GM12878 (cell line): ENCODE results near the gene DARS1. TPM values are rescaled to one million over a fixed set of nuclear protein-coding genes. Genes with fewer than 3 reads are reported as not detected.

Source experiments
- ATF2 ChIP-seq: IDR thresholded peaks from 2 replicates; pipeline ENCODE4 v1.6.1; 2012; ENCODE audit warnings: low read length, inconsistent platforms
- BACH1 ChIP-seq: fragments of 450-650 bp; IDR thresholded peaks from 2 replicates; pipeline ENCODE4 v1.6.1; 2017; ENCODE audit warnings: mild to moderate bottlenecking, borderline replicate concordance
- CHD1 ChIP-seq: IDR thresholded peaks from 2 replicates; pipeline ENCODE4 v1.6.1; 2012; ENCODE audit warnings: low read depth, low read length, improper control_type of control experiment
- CHD2 ChIP-seq: IDR thresholded peaks from 2 replicates; pipeline ENCODE4 v1.6.1; 2011; ENCODE audit warnings: low read depth, low read length, improper control_type of control experiment, borderline replicate concordance
- CHD4 ChIP-seq: fragments of 200-600 bp; sonication (generic); IDR thresholded peaks from 2 replicates; pipeline ENCODE4 v1.6.1; 2016; ENCODE audit warnings: mild to moderate bottlenecking
- CREB1 ChIP-seq: IDR thresholded peaks from 2 replicates; pipeline ENCODE4 v1.6.1; 2012; ENCODE audit warnings: low read depth, mild to moderate bottlenecking, inconsistent platforms
- DPF2 ChIP-seq: fragments of 450-650 bp; IDR thresholded peaks from 2 replicates; pipeline ENCODE4 v1.6.1; 2017; ENCODE audit warnings: mild to moderate bottlenecking
- EP300 ChIP-seq, 2 experiments: fragments of 150-350 bp in 1 of 2; IDR thresholded peaks; 2 replicates each; pipeline ENCODE4 v1.6.1; 2011 to 2012; ENCODE audit warnings: low read depth in 2 of 2, low read length in 2 of 2, borderline replicate concordance in 1 of 2, improper control_type of control experiment in 1 of 2, inconsistent platforms in 1 of 2; ENCODE audit not compliant: control insufficient read depth in 1 of 2
- ESRRA ChIP-seq: IDR thresholded peaks from 2 replicates; pipeline ENCODE4 v1.6.1; 2012; ENCODE audit warnings: mild to moderate bottlenecking, low read length, improper control_type of control experiment
- ETV6 ChIP-seq, 2 experiments: fragments of 450-650 bp in 1 of 2; IDR thresholded peaks in 1 of 2; conservative IDR thresholded peaks in 1 of 2; 2 replicates each; pipeline ENCODE4 v1.6.1; 2014; ENCODE audit warnings: antibody characterized with exemption in 1 of 2, borderline replicate concordance in 1 of 2, low read depth in 1 of 2, mild to moderate bottlenecking in 1 of 2, moderate library complexity in 1 of 2
- FOXM1 ChIP-seq: IDR thresholded peaks from 2 replicates; pipeline ENCODE4 v1.6.1; 2012; ENCODE audit warnings: low read depth, mild to moderate bottlenecking, inconsistent platforms, low read length, moderate library complexity
- IRF4 ChIP-seq: IDR thresholded peaks from 2 replicates; pipeline ENCODE4 v1.6.1; 2011; ENCODE audit warnings: low read depth, low read length
- JUND ChIP-seq: IDR thresholded peaks from 2 replicates; pipeline ENCODE4 v1.6.1; 2012; ENCODE audit warnings: low read depth, mild to moderate bottlenecking, low read length, improper control_type of control experiment, moderate library complexity
- KLF5 ChIP-seq: fragments of 450-650 bp; IDR thresholded peaks from 2 replicates; pipeline ENCODE4 v1.6.1; 2014; ENCODE audit warnings: mild to moderate bottlenecking; ENCODE audit not compliant: partially characterized antibody
- MAX ChIP-seq: IDR thresholded peaks from 2 replicates; pipeline ENCODE4 v1.6.1; 2012; ENCODE audit warnings: low read depth, low read length, improper control_type of control experiment
- MLLT1 ChIP-seq: fragments of 450-650 bp; IDR thresholded peaks from 2 replicates; pipeline ENCODE4 v1.6.1; 2016; ENCODE audit warnings: mild to moderate bottlenecking
- MTA3 ChIP-seq: IDR thresholded peaks from 2 replicates; pipeline ENCODE4 v1.6.1; 2012; ENCODE audit warnings: low read length, inconsistent platforms, borderline replicate concordance
- PRDM15 ChIP-seq: fragments of 450-650 bp; formaldehyde crosslinking; IDR thresholded peaks from 2 replicates; pipeline ENCODE4 v1.4.0; 2020; ENCODE audit warnings: mild to moderate bottlenecking, moderate library complexity
- RAD51 ChIP-seq: fragments of 450-650 bp; IDR thresholded peaks from 2 replicates; pipeline ENCODE4 v1.6.1; 2016; ENCODE audit warnings: moderate library complexity, mild to moderate bottlenecking, inconsistent platforms
- RFX5 ChIP-seq: IDR thresholded peaks from 2 replicates; pipeline ENCODE4 v1.6.1; 2011; ENCODE audit warnings: low read depth, low read length, improper control_type of control experiment
- SP1 ChIP-seq: IDR thresholded peaks from one replicate; pipeline ENCODE4 v1.6.1; 2011; ENCODE audit warnings: low read depth, low read length
- TARDBP ChIP-seq: IDR thresholded peaks from 2 replicates; pipeline ENCODE4 v1.6.1; 2016; ENCODE audit warnings: borderline replicate concordance
- TCF12 ChIP-seq: IDR thresholded peaks from 2 replicates; pipeline ENCODE4 v1.6.1; 2011; ENCODE audit warnings: low read depth, mild to moderate bottlenecking, low read length
- WRNIP1 ChIP-seq: IDR thresholded peaks from 2 replicates; pipeline ENCODE4 v1.6.1; 2011; ENCODE audit warnings: low read depth, low read length, improper control_type of control experiment, borderline replicate concordance
- ZNF207 ChIP-seq: fragments of 450-650 bp; IDR thresholded peaks from 2 replicates; pipeline ENCODE4 v1.6.1; 2014; ENCODE audit warnings: antibody characterized with exemption, mild to moderate bottlenecking, borderline replicate concordance
- polyA plus RNA-seq, 11 experiments: library from polyadenylated mRNA; depleted of rRNA in 4 of 11; unstranded in 6 of 11; stranded (reverse) in 5 of 11; fragments of >200 nt; fragmentation: Nextera tagmentation in 4 of 11; fragmentation: Illumina TruSeq in 1 of 11; extraction: Ambion mirVana in 4 of 11; extraction: Trizol in 1 of 11; gene quantifications; 1 replicate in 1 of 11; 2 replicates in 10 of 11; pipeline versions ENCODE4 v1.2.1 to v1.2.3, GENCODE V29; 2011 to 2016; ENCODE audit warnings: inconsistent platforms in 2 of 11, missing spikeins in 2 of 11, low read depth in 1 of 11
- total RNA-seq, 4 experiments: library from RNA; depleted of rRNA in 3 of 4; stranded (reverse); fragments of >200 nt in 3 of 4; fragmentation: Illumina TruSeq in 1 of 4; extraction: Trizol in 1 of 4; gene quantifications; 2 replicates each; pipeline versions ENCODE4 v1.2.1 to v1.2.3, GENCODE V29; 2013 to 2021

Gene DARS1
- total and polyA plus RNA-seq, 10 of the 15 experiments (the other 5 are each of a cell fraction or from before 2014, with no cell fraction given), result 91.0 to 387 (median 137) TPM

GRCh38 chr2:135875491-135876065 lies 109.8 kb downstream of the DARS1 start (continued):
- TF ChIP-seq ATF2, result no peak
- TF ChIP-seq ETV6 (conservative IDR thresholded peaks at IDR 0.05 in 1 of 2, IDR thresholded peaks at IDR 0.05 in 1 of 2; ENCODE audit: borderline replicate concordance in 1 of 2, low read depth in 1 of 2), result no peak
- no peak for TF ChIP-seq RFX5
- TF ChIP-seq ESRRA, result no peak
- 0 out of 2 replicates have a peak, but pooled peaks have one; percentile 19 for TF ChIP-seq MAX
- TF ChIP-seq MLLT1, result peak; percentile 31; the same call in 1 of the 2 replicates
- peak; percentile 22; the same call in 1 of the 2 replicates for TF ChIP-seq TCF12
- TF ChIP-seq IRF4, result no peak
- no peak for TF ChIP-seq CHD2
- peak; percentile 81; the same call in 1 of the 2 replicates for TF ChIP-seq DPF2
- no peak; the same call in 1 of the 2 replicates for TF ChIP-seq ZNF207
- no peak for TF ChIP-seq MTA3
- TF ChIP-seq EP300 (IDR thresholded peaks at IDR 0.05; ENCODE audit: borderline replicate concordance in 1 of 2, control insufficient read depth in 1 of 2, low read depth in 2 of 2, low read length in 2 of 2), result no peak
- no peak for TF ChIP-seq CHD1
- TF ChIP-seq CREB1, result 0 out of 2 replicates have a peak, but pooled peaks have one; percentile 28
- TF ChIP-seq PRDM15 (CRISPR knock-in tag), result no peak
- TF ChIP-seq SP1, result no peak
- no peak for TF ChIP-seq CHD4
- no peak for TF ChIP-seq WRNIP1
- TF ChIP-seq JUND, result no peak
- TF ChIP-seq RAD51, result no peak
- TF ChIP-seq KLF5, result no peak
- TF ChIP-seq FOXM1, result no peak
- TF ChIP-seq BACH1, result peak; percentile 29; the same call in 1 of the 2 replicates
- TF ChIP-seq TARDBP, result no peak
